Activated B cell treated with CpG ODN at 0.5 μM for 24 hours (primary cell): ENCODE data around the gene PSMC3. TPM values are rescaled to one million over a fixed set of nuclear protein-coding genes. Genes with fewer than 3 reads are reported as not detected.

Experiments used
- ATAC-seq: fragments of 200-7000 bp; cut with Tn5 transposase; one replicate; pipeline ENCODE4 v1.10.0; 2021; ENCODE audit warnings: low read depth, mild to moderate bottlenecking, moderate library complexity
- CTCF ChIA-PET: fragments of 350-600 bp; sonication (Branson Sonifier 250); formaldehyde crosslinking; loops from one replicate; lab custom pipeline; 2021; ENCODE audit warnings: antibody characterized with exemption; lab: Charles Lee
- POLR2A ChIA-PET: fragments of 350-600 bp; sonication (Branson Sonifier 250); formaldehyde crosslinking; loops from one replicate; lab custom pipeline; 2021; ENCODE audit warnings: antibody characterized with exemption; lab: Charles Lee
- DNase-seq: peaks from one replicate; pipeline ENCODE4 v3.0.0; 2022
- H3K27ac Mint-ChIP-seq: one replicate; pipeline ENCODE4 v1.8.0; 2020; ENCODE audit warnings: mixed read lengths
- H3K27me3 Mint-ChIP-seq: one replicate; pipeline ENCODE4 v1.8.0; 2021; ENCODE audit warnings: mixed read lengths
- H3K36me3 Mint-ChIP-seq: one replicate; pipeline ENCODE4 v1.8.0; 2021; ENCODE audit warnings: low read depth, mixed read lengths
- H3K4me1 Mint-ChIP-seq: one replicate; pipeline ENCODE4 v1.8.0; 2021; ENCODE audit warnings: mixed read lengths
- H3K4me3 Mint-ChIP-seq: one replicate; pipeline ENCODE4 v1.8.0; 2020; ENCODE audit warnings: mild to moderate bottlenecking, mixed read lengths
- H3K9me3 Mint-ChIP-seq: one replicate; pipeline ENCODE4 v1.8.0; 2020; ENCODE audit warnings: mixed read lengths
- intact Hi-C: fragments of 100-400 bp; cut with micrococcal nuclease; formaldehyde crosslinking; loops from one replicate; pipeline ENCODE4 v1.15.1; 2024
- total RNA-seq: library from RNA; stranded (reverse); gene quantifications from 2 replicates; pipeline ENCODE4 v1.2.3, GENCODE V29; 2022
- TF ChIP-seq, protein P1 (sequence below): fragments of 200-600 bp; IDR thresholded peaks from one replicate; pipeline ENCODE4 v1.8.0; 2022; ENCODE audit warnings: antibody characterized with exemption, mild to moderate bottlenecking

Gene PSMC3
- total RNA-seq, 1 donor from 2014 or later = 101 TPM

- TF ChIP-seq, protein P1, sequence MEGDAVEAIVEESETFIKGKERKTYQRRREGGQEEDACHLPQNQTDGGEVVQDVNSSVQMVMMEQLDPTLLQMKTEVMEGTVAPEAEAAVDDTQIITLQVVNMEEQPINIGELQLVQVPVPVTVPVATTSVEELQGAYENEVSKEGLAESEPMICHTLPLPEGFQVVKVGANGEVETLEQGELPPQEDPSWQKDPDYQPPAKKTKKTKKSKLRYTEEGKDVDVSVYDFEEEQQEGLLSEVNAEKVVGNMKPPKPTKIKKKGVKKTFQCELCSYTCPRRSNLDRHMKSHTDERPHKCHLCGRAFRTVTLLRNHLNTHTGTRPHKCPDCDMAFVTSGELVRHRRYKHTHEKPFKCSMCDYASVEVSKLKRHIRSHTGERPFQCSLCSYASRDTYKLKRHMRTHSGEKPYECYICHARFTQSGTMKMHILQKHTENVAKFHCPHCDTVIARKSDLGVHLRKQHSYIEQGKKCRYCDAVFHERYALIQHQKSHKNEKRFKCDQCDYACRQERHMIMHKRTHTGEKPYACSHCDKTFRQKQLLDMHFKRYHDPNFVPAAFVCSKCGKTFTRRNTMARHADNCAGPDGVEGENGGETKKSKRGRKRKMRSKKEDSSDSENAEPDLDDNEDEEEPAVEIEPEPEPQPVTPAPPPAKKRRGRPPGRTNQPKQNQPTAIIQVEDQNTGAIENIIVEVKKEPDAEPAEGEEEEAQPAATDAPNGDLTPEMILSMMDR = no peak
- Mint-ChIP-seq H3K27ac (no peak overlapping the region), H3K4me3 (no peak overlapping the region), H3K36me3 (no peaks in the 10 kb centered on the region), H3K9me3 (no peaks in the 10 kb centered on the region), H3K4me1 (peaks cover 5% of the 10 kb centered on the region), H3K27me3 (no peaks in the 10 kb centered on the region)
- ATAC-seq (no peak), DNase-seq (no peak)
- intact Hi-C loops = no loop called here
- POLR2A ChIA-PET = no interaction called here
- CTCF ChIA-PET = no interaction called here
Observed at GRCh38 chr11:47449541-47449940, 23.3 kb upstream of the PSMC3 start.

GRCh38 chr11:47448566-47449427 is 22.6 kb upstream of the PSMC3 start, which contains the start of gene RAPSN:
Gene RAPSN (minus strand): TSS chr11:47449136. CDS start chr11:47448964, 172 bp downstream.
- ChIA-PET CTCF (no interaction called here), POLR2A (no interaction called here)
- TF ChIP-seq, protein P1 = no peak
- Mint-ChIP-seq H3K36me3 (no peaks in the 10 kb centered on the region), H3K27me3 (no peaks in the 10 kb centered on the region), H3K9me3 (no peaks in the 10 kb centered on the region), H3K27ac (no peak within 1 kb of the TSS), H3K4me1 (no peaks in the 10 kb centered on the region), H3K4me3 (no peak within 1 kb of the TSS)
- no peak for ATAC-seq
- intact Hi-C loops = no loop called here
- DNase-seq = no peak

- Mint-ChIP-seq H3K9me3 (no peaks in the 10 kb centered on the region), H3K27me3 (no peaks in the 10 kb centered on the region), H3K27ac (no peak overlapping the region), H3K36me3 (no peaks in the 10 kb centered on the region), H3K4me3 (no peak overlapping the region), H3K4me1 (no peaks in the 10 kb centered on the region)
- DNase-seq = no peak
- intact Hi-C loops = no loop called here
- TF ChIP-seq, protein P1 = no peak
- no peak for ATAC-seq
- POLR2A ChIA-PET = no interaction called here
- CTCF ChIA-PET = no interaction called here
Observed at GRCh38 chr11:47447906-47448305, 21.7 kb upstream of the PSMC3 start.

GRCh38 chr11:47446833-47447232 is 20.6 kb upstream of the PSMC3 start:
- TF ChIP-seq, protein P1 = no peak
- ChIA-PET POLR2A (no interaction called here), CTCF (no interaction called here)
- no peak for ATAC-seq
- H3K4me1 Mint-ChIP-seq = no peaks in the 10 kb centered on the region
- intact Hi-C loops = no loop called here
- H3K27ac Mint-ChIP-seq = no peak overlapping the region
- no peaks in the 10 kb centered on the region for H3K9me3 Mint-ChIP-seq
- DNase-seq = no peak
- H3K4me3 Mint-ChIP-seq = no peak overlapping the region
- no peaks in the 10 kb centered on the region for H3K36me3 Mint-ChIP-seq
- no peaks in the 10 kb centered on the region for H3K27me3 Mint-ChIP-seq

DNA sequence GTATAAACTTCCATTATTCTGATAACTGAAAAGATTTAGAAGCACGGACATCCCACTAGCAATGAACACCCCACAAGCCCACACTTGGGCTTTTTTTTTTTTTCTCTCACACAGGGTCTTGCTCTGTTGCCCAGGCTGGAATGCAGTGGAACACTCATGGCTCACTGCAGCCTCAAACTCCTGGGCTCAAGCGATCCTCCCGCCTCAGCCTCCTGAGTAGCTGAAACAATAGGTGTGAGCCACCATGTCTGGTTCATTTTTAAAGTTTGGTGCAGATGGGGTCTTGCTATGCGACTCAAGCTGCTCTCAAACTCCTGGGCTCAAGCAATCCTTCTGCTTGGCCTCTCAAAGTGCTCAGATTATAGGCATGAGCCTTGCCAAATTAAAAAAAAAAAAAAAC is 19.6 kb upstream of the PSMC3 start:
- H3K27ac Mint-ChIP-seq = no peak overlapping the region
- H3K36me3 Mint-ChIP-seq = no peaks in the 10 kb centered on the region
- CTCF ChIA-PET = interaction anchor here (0.6 kb wide), 1 partner anchor 727 kb away, joined by 4 read pairs; no protein-coding TSS in a partner anchor
- POLR2A ChIA-PET = no interaction called here
- no peaks in the 10 kb centered on the region for H3K4me1 Mint-ChIP-seq
- H3K9me3 Mint-ChIP-seq = no peaks in the 10 kb centered on the region
- DNase-seq (no peak), ATAC-seq (no peak)
- H3K27me3 Mint-ChIP-seq = no peaks in the 10 kb centered on the region
- TF ChIP-seq, protein P1 = no peak
- intact Hi-C loops = no loop called here
- no peak overlapping the region for H3K4me3 Mint-ChIP-seq
